GM12891 (cell line): Measurements from ENCODE around the gene COPS7B.

Experiments used
- DNase-seq: peaks from one replicate; pipeline ENCODE4 v3.0.0; 2011; ENCODE audit warnings: low spot score; ENCODE audit not compliant: insufficient read length
- FAIRE-seq: peaks from 2 replicates; lab custom pipeline; 2011; peaks lifted over from hg19 to GRCh38; lab: Jason Lieb, UNC
- PAX5 ChIP-seq: IDR thresholded peaks from 2 replicates; pipeline ENCODE4 v1.6.1; 2011; ENCODE audit warnings: low read length, moderate library complexity, mild to moderate bottlenecking; ENCODE audit not compliant: insufficient read depth, severe bottlenecking
- POLR2A ChIP-seq: IDR thresholded peaks from 2 replicates; pipeline ENCODE4 v1.6.1; 2011; ENCODE audit warnings: low read depth, low read length, control low read depth
- POLR2AphosphoS5 ChIP-seq: IDR thresholded peaks from 2 replicates; pipeline ENCODE4 v1.6.1; 2011; ENCODE audit warnings: low read depth, low read length, control low read depth
- POU2F2 ChIP-seq: IDR thresholded peaks from 2 replicates; pipeline ENCODE4 v1.6.1; 2011; ENCODE audit warnings: low read depth, mild to moderate bottlenecking, control low read depth, low read length, moderate library complexity
- SPI1 ChIP-seq: IDR thresholded peaks from 2 replicates; pipeline ENCODE4 v1.6.1; 2011; ENCODE audit warnings: low read depth, low read length, control low read depth
- TAF1 ChIP-seq: IDR thresholded peaks from 2 replicates; pipeline ENCODE4 v1.6.1; 2011; ENCODE audit warnings: low read depth, low read length, control low read depth

The COPS7B gene

GRCh38 chr2:231819447-231820042 is 33.3 kb downstream of the COPS7B start:
- DNase-seq (no peak), FAIRE-seq (no peak)
- TF ChIP-seq TAF1 (no peak), POU2F2 (no peak), POLR2A (no peak), SPI1 (no peak), POLR2AphosphoS5 (no peak), PAX5 (no peak)

DNA sequence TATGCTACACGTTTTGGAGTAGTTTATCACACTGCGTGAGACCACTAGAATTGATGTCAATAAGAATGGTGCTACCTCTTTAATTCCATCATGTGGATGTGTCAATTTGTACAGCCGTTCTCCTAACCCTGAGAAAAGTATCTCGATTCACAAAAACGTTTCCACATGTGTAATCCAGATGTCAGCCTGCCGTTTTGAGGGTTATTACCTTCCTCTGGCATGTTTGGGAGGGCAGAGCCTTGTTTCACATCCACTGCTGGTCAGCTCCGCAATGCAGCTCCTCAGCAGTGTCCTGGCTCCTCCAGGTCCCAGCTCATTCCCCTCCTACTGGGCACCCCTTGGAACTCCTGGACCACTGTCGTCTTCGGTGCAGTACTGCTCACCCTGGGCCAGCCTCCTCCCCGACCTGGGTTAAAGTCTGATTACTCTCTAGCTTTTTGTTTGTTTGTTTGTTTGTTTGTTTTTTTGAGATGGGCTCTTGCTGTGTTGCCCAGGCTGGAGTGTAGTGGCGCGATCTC is 34.6 kb downstream of the COPS7B start:
- DNase-seq (no peak), FAIRE-seq (no peak)
- no peak for TF ChIP-seq POU2F2
- no peak for TF ChIP-seq SPI1
- no peak for TF ChIP-seq TAF1
- no peak for TF ChIP-seq PAX5
- no peak for TF ChIP-seq POLR2A
- TF ChIP-seq POLR2AphosphoS5, result no peak

DNA sequence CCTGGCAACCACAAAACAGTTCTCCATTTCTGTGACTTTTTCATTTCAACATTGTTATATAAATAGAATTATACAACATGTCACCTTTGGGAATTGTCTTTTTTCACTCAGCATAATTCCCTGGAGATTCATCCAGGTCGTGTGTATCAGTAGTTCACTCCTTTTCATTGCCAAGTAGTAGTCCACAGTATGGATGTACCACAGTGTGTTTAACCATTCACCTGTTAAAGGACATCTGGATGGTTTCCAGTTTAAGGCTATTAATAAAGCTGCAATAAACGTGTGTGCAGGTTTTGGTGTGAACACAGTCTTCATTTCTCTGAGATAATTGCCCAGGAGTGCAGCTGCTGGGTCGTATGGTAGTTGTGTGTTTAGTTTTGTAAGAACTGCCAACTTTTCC is 35.7 kb downstream of the COPS7B start:
- TF ChIP-seq TAF1 (no peak), POLR2A (no peak), PAX5 (no peak), POU2F2 (no peak), POLR2AphosphoS5 (no peak), SPI1 (no peak)
- DNase-seq (no peak), FAIRE-seq (no peak)

DNA sequence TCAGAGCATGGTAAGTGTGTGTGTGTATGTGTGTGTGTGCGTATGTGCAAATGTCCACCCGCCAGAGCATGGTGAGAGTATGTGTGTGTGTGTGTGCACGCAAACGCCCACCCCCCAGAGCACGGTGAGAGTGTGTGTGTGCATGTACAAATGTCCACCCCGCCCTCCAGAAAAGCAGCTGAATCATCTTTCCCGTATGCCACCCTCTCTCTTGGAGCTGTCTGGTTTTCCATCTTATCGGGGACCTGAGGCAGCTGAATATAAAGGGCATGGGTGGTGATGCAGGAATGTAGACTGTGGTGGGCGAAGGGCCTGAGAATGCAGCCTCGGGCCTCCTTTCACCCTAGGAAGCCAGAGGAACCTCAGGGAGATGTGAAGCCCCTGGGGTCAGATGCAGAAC is 66.9 kb downstream of the COPS7B start:
- FAIRE-seq (no peak), DNase-seq (no peak)
- TF ChIP-seq TAF1 (no peak), POLR2A (no peak), SPI1 (no peak), POLR2AphosphoS5 (no peak), PAX5 (no peak), POU2F2 (no peak)

DNA sequence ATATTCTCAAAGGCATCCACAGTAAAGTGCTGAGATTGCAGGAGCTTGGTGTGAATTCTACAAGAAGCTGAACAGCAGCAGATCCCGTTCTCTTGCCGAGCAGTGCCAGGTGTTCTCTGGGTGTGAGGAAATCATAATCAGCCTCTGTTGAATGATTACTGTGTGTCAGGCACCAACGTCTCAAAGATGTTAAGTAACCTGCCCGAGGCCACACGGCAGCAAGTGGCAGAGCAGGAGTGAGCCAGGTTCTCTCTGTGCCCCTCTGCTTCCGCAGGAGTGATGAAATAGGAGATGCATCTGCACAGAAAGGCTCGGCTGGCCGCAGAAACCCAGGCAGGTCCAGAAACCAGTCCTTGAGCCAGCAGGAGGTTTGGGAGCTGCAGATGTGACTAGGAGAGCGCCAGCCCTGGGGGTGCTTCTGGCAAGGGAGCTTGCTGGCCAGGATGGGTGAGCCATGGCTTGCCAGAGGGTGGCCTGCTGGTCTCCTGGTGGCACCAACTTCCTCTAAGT is 68.4 kb downstream of the COPS7B start:
- TF ChIP-seq PAX5 (no peak), POLR2A (no peak), POLR2AphosphoS5 (no peak), POU2F2 (no peak), SPI1 (no peak), TAF1 (no peak)
- FAIRE-seq (no peak), DNase-seq (no peak)

DNA sequence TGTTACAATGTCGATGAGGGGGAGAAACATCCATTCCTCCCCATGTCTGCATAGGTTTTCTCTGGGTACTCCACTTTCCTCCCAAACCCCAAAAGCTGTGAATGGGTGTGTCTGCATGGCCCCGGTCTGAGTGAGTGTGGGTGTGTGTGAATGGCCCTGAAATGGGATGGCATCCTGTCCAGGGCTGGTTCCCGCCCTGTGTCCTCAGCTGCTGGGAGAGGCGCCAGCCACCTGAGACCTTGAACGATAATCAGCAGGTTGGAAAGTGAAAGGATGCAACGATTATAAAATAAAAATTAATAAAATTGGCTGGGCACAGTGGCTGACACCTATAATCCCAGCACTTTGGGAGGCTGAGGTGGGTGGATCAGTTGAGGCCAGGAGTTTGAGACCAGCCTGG is 70.7 kb downstream of the COPS7B start:
- no peak for DNase-seq
- TF ChIP-seq POLR2A (no peak), TAF1 (no peak), SPI1 (no peak), POU2F2 (no peak), PAX5 (no peak), POLR2AphosphoS5 (no peak)

More for the DNA sequence above, 70.7 kb downstream of the COPS7B start:
- FAIRE-seq, result no peak
